ENCODE results near the gene PTPRN2.
A peak's percentile ranks its signal among the peaks of the same experiment; 100 is the strongest.
"Not testable (repeated sequence)": the region's sequence is repeated elsewhere in the genome, so short reads cannot be mapped to it uniquely, and the experiment has no call there.

PTPRN2 gene

DNA sequence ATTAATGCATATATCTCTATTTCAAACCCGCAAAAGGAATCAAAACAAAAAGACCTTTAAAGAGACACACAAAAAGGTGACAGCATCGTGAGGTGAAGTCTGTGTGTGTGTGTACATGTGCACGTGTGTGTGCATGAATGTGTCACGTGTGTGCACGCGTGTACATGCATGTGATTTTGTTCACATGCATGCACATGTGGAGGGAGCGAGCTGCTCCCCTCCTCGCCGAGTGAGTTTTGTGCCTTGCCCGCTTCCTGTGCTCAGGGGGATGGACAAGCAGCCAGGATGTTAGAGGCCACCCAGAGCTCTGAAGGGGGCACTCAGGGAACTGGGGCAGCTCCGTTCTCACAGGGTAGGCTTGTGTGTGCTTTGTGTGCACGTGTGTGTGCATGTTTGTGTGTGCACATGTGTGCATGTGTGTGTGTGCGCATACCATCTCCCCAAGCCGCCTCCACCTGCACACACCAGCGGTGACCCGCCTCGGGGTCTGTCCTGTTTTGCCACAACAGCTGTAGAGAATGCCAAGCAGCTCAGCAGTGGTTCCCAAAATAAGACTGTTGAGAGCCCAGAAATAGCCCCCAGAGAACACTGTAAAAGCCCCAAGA is 191.2 kb downstream of the PTPRN2 start:
- no peak for DNase-seq

DNA sequence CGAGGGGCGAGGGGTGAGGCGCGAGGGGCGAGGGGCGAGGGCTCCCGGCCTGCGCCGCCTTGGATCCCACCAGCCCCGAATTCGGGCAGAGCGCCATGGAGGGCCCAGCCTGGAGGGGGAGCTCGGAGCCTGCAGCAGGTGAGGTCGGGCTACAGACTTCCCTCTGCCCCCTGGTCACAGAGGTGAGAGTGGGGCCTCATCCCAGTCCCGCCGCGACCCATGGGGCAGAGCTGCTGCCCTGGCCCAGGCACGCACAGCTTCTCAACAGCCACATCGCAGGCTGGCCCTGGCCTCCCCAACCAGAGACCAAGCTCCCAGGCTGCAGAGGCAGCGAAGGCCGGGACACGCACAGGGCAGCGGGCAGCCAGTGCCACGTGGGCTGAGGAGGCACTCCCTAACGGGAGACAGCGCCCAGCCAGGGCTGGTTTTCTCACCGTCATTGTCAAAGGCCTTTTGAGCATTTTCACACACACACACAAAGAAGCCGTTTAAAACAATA is 191.8 kb downstream of the PTPRN2 start:
- DNase-seq, result no peak

DNA sequence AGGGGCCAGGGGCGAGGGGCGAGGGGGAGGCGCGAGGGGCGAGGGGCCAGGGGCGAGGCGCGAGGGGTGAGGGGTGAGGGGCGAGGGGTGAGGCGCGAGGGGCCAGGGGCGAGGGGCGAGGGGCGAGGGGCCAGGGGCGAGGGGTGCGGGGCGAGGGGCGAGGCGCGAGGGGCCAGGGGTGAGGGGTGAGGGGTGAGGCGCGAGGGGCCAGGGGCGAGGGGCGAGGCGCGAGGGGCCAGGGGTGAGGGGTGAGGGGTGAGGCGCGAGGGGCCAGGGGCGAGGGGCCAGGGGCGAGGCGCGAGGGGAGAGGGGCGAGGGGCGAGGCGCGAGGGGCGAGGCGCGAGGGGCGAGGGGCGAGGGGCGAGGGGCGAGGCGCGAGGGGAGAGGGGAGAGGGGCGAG is 192.3 kb downstream of the PTPRN2 start:
- no peak for DNase-seq

DNA sequence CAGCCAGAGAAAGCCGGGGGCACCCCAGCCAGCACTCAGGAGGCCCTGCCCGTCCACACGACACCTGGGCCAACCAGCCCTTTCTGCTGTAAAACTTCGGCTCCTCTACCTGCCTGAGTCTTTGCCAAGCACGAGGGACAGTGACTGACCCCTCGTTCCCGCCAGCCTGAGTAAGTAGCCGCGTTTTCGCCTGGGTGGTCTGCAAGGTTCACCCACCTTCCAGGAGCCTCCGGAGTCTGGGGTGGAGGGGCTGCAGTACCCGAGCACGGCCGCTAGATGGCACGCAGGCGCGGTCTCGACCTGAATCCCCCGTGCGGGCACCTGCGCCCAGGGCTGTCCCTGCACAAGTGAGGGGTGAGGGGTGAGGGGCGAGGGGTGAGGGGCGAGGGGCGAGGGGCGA is 192.7 kb downstream of the PTPRN2 start:
- peak; percentile 51 for DNase-seq

DNA sequence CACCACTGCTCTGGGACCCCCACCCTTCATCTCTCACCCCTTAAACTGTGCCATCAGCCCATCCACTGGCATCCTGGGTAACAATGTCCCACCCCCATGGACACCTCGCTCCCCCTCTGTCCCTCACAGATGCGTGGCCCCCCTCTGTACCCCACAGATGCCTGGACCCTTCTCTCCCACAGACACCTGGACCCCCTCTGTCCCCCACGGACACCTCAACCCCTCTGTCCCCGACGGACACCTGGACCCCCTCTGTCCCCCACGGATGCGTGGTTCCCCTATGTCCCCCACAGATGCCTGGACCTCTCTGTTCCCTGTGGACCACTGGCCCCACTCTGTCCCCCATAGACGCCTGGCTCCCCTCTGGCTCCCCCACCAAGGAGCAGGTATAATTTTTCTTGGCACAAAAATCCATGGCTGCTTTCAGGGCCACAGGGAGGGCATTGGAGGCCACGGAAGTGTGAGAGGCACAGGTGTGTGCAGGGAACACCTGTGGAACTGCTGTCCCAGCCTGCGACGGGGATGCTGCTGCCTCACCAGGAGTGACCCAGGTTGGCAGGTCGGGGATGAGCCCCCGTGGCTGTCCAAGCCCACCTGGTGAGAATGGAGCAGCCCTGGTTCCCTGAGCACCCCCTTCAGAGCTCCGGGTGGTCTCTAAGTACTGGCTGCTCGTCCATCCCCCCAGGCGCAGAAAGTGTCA is 193.5 kb downstream of the PTPRN2 start:
- DNase-seq, result no peak

DNA sequence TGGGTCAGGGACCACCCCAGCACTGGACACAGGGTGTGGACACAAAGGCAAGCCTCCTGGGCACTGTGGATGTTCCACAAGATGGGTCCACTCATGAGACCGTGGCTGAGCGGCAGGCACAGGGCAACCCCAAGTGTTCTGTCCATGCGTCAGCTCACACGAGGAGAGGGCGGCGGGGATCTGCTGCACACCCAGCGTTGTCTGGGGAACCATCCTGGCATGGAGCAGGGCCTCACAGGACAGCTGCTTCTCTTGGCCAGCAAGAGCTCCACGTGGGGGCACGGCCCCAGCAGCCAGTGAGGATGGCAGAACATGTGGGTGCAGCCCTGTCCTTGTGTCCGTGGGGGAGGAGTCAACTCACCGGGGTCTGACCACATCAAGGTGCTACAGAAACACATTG is 195.4 kb downstream of the PTPRN2 start:
- DNase-seq, result no peak

DNA sequence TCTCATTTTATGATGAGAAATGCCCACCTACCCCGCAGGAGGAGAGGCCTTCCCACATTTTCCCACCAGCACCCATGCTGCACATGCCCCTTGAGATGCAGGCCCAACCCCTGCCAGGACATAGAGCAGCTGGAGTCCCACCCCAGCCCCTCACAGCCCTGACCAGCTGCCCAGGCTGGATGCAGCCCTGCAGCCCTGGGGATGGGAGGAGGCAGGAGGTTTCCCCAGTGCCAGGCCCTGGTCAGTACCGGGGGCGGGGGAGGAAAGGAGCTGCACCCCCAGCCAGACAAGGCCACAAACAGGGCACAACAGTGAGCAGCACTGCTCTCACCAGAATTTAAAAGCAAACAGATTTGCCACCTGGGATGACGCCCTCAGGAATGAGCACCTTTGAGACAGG is 196.1 kb downstream of the PTPRN2 start:
- no peak for DNase-seq

DNA sequence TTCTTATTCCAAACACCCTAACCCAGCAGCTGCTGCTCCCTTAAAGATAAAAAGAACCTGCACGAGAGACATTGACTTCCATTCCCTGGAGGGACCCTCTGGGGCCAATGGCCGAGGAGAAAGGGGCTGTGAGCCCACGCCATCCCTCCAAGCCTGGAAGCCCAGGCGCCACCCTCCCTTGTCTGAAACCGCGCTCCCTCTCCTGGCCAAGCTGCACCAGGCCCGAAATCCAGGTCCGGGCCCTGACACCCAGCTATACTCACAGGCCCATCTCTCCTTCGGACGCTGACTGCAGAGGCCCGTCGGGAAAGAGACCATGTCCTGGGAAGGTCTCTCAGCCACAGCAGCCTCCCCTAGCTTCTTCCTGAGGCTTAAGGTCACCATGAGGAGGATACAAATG is 196.5 kb downstream of the PTPRN2 start:
- DNase-seq, result no peak

DNA sequence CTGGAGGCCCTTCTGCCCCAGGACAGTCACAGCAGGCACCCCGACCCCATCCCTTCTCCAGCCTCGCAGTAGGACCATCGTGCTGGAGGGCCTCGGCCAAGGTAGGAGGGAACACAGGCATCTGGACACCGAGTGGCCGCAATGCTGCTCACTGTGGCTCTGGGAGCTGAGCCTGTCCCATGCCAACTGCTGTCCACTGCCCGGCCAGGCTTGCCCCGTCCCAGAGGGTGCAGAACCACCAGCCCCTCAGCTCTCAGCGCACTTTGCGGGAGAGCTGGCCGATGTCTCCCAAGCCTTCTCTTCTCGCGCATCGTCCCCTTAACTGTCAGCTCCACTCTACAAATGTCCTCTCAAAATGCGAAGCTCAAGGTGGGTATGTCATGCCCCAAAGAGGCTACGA is 197.2 kb downstream of the PTPRN2 start:
- no peak for DNase-seq

DNA sequence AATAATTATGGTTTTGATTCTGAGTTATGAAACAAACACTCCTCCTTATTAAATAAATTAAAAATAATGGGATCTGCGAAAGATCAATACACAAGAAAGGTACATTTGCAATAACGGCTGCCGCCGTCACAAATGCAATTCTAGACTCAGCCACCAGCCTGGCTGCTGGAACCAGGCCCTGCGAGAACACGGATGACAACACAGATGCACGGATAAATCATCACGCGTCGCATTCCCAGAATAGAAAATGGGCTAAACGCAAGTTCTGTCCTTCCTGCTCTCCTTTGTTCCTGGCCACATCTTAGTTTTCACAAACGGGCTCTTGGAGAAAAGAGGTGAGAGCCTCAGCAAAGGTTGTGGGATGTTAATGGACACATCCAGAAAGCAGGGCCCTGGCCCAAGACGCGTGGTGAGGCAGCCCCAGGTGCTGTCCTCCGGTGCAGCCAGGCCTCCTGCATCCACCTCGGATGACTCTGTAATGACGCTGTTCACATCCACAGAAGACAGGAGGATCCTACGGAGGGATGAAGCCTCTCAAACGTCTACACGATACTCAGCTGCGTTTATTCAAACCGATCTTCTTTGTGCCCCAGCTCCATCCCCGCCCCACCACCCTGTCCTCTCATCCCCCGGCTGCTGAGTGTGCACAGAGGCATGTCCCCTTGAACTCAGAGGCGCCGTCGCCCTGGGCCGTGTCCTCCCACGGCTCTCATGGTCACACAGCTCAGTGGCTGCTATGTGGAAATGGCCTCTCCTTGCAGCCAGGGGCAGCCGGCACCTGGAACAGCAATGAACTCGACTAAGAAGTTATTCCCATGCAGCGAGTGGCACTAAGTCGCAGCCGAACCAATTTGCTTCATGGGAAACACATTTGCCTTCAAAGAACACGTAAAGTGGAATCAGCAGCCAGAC is 197.9 kb downstream of the PTPRN2 start:
- DNase-seq, result no peak

DNA sequence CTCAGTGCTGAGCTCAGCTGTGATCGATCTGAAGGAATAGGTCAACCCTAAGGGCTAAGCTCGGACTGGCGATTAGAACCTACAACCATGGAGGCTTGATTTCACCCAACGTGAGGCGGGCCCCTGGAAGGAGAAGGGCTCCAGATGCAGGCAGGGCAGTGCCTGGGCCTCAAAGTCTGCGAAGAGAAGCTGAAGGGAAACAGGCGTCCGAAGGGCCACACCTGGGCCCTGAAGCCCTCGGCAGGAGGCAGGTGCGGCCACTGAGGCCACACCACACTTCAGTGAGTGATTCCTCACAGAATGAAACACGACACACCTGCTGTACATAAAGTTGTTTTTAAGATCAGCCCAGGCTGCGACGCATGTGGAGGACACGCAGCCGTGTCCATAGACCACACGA is 198.7 kb downstream of the PTPRN2 start:
- DNase-seq, result no peak

DNA sequence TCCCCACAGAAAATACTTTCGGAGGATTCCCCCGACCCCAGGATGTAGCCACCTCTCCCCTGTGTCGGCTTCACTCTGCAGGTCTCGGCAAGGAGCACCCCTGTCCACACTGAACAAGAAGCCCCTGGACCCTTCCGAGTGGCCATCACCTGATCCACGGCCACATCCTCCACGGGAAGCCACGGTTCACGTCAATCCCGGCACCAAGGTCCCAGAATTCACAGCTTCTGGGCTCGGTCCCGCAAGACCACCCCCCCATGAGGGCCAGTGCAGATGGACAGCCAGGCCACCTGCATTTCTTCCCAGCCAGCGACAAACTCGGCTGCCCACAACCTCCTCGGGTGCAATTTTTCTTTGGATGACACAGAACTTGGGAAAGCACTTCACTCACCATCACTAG is 199.6 kb downstream of the PTPRN2 start:
- no peak for DNase-seq

DNA sequence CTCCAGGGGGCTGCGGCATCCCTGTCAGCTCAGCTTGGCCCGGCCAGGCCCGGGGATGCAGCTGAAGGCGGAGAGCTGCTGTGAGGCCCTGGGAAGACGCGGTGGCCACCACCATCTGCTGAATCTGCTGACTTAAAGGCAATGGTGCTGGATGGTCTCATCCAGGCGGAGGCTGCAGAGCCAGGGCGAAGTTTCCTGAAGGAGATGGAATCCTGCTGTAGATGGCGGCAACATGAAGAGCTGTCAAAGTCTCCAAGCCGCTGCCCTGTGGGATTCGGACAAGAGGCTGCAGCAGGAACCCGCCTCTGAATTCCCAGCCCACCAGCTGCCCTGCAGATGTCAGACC is 200.1 kb downstream of the PTPRN2 start:
- no peak for DNase-seq

DNA sequence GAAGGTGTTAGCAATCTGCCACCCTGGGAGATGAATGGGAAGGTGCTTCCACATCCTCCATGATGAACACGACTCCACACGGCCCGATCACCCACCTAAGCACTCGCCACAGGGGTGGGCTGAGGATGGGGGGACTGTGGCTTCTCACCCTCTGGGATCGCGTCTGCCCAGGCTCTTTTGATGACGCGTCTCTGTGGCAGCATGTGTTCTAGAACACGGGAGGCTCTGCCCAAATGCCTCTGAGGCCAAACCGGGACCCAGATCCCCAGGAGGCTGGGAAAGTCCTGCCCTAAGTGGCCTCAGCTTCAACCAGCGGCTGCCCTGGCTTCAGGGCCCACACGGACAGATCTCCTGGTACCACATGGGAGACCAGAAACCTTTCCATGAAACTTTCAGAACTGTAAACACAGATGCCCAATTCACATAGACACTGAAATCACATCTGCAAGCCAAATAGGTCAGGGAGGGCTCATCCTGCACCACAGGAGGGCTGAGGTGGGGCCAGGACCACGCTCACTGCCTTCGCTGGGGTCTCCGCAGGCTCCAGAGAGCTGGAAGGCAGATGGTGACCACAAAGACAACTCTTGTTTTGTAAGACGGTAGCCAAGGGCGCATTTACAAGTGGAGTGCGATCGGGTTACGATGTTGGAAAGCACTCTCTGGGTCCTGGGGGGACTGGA is 200.6 kb downstream of the PTPRN2 start:
- no peak for DNase-seq

DNA sequence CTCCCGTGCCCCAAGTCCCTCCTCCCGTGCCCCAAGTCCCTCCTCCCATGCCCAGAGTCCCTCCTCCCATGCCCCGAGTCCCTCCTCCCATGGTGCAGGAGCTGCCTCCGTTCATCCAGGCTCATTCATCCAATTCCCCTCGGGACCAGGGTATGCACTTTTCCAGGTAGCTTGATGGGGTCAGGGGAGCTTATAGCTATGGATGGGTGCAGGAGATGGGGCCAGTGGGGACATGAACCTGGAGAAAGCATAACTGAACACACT is 201.3 kb downstream of the PTPRN2 start:
- no peak for DNase-seq

DNA sequence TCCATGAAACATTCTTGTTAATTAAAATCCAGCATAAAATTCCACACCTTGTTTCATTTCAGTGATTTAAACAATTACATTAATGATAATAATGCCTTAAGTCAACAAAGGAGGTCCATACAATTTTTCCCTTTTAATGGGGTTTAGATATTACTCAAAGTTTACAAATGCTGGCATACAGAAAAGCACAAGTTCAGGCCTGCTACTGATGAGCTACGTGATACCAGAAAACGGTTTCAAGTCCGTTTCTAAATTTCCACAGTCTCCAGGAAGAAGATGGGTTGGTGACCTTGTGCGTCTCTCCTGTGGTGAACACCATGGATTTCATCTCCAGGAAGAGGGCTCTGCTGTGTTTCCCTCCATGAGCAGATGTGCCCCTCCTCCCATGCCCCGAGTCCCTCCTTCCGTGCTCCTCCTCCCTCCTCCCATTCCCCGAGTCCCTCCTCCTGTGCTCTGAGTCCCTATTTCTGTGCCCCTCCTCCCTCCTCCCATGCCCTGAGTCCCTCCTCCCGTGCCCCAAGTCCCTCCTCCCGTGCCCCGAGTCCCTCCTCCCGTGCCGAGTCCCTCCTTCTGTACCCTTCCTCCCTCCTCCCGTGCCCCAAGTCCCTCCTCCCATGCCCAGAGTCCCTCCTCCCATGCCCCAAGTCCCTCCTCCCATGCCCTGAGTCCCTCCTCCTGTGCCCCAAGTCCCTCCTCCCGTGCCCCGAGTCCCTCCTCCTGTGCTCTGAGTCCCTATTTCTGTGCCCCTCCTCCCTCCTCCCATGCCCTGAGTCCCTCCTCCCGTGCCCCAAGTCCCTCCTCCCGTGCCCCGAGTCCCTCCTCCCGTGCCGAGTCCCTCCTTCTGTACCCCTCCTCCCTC is 201.9 kb downstream of the PTPRN2 start:
- DNase-seq, result not testable (repeated sequence)

DNA sequence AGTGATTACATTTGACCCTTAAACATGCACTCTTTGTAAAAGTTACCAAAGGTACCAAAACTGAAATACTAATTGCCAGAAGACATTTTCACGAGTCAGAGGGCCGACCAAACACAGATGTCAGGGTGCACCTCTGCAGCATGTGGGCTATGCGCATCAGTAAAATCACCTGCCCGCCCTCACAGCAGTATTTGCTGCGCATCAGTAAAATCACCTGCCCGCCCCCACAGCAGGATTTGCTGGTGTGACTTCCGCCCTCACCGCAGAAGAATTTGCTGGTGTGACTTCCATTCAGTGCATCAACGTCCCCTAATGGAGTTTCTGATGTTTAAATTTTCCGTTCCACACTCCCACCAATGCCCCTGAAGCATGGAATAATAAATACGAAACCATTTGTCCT is 202.9 kb downstream of the PTPRN2 start:
- no peak for DNase-seq

DNA sequence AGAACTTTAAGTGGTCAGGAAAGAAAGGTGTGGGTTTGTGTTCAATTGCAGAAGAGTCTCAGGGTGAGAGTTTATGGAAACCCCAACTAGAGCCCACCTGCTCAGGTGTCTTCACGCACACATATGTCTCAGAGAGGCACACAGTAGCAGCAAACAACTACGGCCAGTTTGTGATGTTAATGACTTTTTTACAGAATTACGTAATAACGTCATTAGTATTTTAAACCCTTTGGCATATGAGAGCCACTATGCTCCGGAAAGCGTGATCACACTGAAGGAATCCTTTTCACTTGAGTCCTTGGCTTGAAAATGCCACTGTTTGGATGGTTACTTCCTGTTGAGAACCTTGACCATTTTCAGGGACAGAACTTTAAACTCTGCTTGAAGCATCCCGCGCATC is 204.0 kb downstream of the PTPRN2 start:
- DNase-seq, result no peak

DNA sequence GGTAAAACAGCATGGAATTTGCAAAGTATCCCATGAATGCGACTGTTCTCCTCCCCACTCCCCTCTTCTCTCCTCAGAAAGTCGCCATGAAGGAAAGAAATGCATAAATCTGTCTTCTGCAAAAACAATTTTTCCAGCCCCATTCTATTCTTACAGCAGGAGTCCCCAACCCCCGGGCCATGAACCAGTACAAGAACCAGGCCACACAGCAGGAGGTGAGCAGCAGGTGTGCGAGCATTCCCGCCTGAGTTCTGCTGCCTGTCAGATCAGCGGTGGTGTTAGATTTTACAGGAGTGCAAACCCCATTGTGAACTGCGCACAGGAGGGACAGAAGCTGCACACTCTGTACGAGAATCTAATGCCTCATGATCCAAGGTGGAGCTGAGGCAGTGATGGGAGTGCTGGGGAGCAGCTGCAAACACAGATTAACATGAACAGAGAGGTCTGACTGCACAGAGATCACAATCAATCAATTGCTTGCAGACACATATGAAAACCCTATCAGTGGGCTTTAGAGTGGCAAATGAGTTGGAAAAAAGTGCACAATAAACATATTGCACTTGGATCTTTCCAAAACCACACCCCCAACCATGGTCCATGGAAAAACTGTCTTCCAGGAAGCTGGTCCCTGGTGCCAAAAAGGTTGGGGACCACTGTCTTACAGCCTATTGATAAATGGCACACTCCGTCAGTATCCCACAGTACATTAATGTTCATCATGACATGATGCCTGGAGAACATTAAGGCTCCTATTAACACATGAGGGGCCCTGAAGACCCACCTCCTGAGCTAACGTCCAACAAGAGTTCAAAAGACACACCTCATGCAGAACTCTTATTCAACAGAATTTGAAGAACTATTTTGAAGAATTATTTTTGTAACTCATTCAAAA is 205.0 kb downstream of the PTPRN2 start:
- no peak for DNase-seq

DNA sequence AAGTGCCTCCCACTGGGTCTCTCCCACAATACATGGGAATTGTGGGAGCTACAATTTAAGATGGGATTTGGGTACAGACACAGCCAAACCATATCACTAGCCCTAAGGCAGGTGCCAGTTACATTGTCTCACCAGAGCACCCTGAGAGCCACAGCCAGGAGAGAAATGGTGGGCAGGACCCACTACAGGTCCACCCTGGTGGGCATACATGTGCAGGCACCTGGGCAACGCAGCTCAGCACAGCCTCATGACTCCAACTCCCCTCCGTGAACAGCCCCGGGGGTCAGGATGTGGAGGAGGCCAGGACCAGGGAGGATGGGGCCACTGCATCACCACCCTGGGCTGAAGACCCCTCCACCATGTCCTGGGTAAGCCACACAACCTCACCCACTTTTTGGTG is 205.7 kb downstream of the PTPRN2 start:
- no peak for DNase-seq

DNA sequence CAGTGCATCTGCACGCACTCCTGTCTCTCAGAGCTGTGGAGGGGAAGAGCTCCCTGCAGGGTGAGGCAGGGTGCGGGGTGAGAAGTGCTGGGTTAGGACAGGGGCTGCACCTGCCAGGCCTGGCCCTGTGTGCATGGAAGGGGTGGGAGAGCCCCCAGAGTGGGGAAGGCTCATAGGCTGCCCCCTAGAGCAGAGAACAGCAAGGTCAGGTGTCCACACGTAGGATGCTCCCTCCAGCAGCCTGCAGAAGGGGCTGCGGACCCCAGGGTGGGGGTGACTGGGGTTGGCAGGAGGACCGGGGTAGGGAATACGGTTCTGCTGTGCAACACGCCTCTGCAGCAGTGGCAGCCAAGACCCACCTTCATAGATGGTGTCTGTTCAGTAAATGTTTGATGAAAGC is 208.6 kb downstream of the PTPRN2 start:
- DNase-seq, result no peak

All from stimulated activated CD4-positive, alpha-beta T cell treated with anti-CD3 and anti-CD28 coated beads, Interleukin-4, amount 100 ng/mL, for 1 hour (primary cell).